ENCODE results near the gene ELN.

DNA sequence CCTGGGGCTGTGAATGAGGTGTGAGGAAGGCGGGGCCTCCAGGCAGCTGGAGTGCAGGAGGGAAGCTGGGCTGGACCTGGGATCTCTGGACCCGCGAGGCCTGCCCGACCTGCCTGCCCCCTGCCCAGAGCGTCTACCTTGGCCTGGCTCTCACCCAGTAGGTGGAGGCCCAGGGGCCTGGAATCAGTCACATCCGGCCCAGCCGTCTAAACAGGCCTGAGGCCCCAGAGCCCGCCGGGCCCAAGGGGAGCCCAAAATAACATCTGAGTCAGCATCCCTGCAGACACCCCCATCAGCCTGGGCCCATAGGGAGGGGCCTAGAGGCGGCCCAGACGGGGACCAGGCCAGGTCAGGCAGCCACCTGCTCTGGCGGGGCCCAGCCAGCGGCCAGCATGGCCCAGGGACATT, 15.1 kb upstream of the ELN start:
- TF ChIP-seq, protein P1, sequence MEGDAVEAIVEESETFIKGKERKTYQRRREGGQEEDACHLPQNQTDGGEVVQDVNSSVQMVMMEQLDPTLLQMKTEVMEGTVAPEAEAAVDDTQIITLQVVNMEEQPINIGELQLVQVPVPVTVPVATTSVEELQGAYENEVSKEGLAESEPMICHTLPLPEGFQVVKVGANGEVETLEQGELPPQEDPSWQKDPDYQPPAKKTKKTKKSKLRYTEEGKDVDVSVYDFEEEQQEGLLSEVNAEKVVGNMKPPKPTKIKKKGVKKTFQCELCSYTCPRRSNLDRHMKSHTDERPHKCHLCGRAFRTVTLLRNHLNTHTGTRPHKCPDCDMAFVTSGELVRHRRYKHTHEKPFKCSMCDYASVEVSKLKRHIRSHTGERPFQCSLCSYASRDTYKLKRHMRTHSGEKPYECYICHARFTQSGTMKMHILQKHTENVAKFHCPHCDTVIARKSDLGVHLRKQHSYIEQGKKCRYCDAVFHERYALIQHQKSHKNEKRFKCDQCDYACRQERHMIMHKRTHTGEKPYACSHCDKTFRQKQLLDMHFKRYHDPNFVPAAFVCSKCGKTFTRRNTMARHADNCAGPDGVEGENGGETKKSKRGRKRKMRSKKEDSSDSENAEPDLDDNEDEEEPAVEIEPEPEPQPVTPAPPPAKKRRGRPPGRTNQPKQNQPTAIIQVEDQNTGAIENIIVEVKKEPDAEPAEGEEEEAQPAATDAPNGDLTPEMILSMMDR (IDR thresholded peaks at IDR 0.05) = no peak
- TF ChIP-seq POLR2A (IDR thresholded peaks at IDR 0.05) = no peak
